Stomach (tissue), 9 donors: ENCODE measurements around the gene NFATC1. TPM values are rescaled to one million over a fixed set of nuclear protein-coding genes. Genes with fewer than 3 reads are reported as not detected.

Experiments used
- DNase-seq, 2 donors: peaks; one replicate each; pipeline versions ENCODE4 v3.0.0 to v3.0.0-alpha.2; 2013 to 2019
- H3K27ac ChIP-seq, 5 donors: fragments of 200-600 bp in 4 of 5; sonication (generic) in 4 of 5; one replicate each; pipeline ENCODE4 v1.5.1; 2013 to 2019; ENCODE audit warnings: mild to moderate bottlenecking in 1 of 5, moderate library complexity in 1 of 5
- H3K27me3 ChIP-seq, 3 donors: fragments of 200-600 bp; sonication (generic); one replicate each; pipeline ENCODE4 v1.5.1; 2017 to 2019; ENCODE audit warnings: mixed run types in 1 of 3
- H3K36me3 ChIP-seq, 4 donors: fragments of 200-600 bp; sonication (generic); 1 replicate in 3 of 4; 2 replicates in 1 of 4; pipeline ENCODE4 v1.5.1; 2016 to 2019
- H3K4me1 ChIP-seq, 4 donors: fragments of 200-600 bp; sonication (generic); one replicate each; pipeline ENCODE4 v1.5.1; 2016 to 2019
- H3K4me3 ChIP-seq, 4 donors: fragments of 200-600 bp; sonication (generic) in 3 of 4; one replicate each; pipeline ENCODE4 v1.5.1; 2016 to 2019; ENCODE audit warnings: mild to moderate bottlenecking in 1 of 4
- H3K9me3 ChIP-seq, 4 donors: fragments of 200-600 bp; sonication (generic); one replicate each; pipeline ENCODE4 v1.5.1; 2016 to 2019
- EP300 ChIP-seq: sonication (generic); formaldehyde crosslinking; IDR thresholded peaks from one replicate; pipeline ENCODE4 v1.6.1; 2017; ENCODE audit warnings: antibody characterized with exemption
- POLR2A ChIP-seq, 4 donors: fragments of 450-650 bp; IDR thresholded peaks; one replicate each; pipeline ENCODE4 v1.6.1; 2016; ENCODE audit warnings: antibody characterized with exemption in 4 of 4, control low read depth in 2 of 4, mild to moderate bottlenecking in 1 of 4, moderate library complexity in 1 of 4
- POLR2AphosphoS5 ChIP-seq, 3 donors: sonication (generic); formaldehyde crosslinking; IDR thresholded peaks; one replicate each; pipeline ENCODE4 v1.6.1; 2016; ENCODE audit warnings: antibody characterized with exemption in 3 of 3
- WGBS, 5 donors: extraction: QIAGEN DNeasy Blood & Tissue Kit in 3 of 5; methylation state at CpG; one replicate each; pipeline versions ENCODE4 v1.1.5 to v1.1.7; 2013 to 2018; 5-methylcytosine and 5-hydroxymethylcytosine counted together
- intact Hi-C: fragments of 100-400 bp; cut with DNase I; formaldehyde crosslinking; loops from one replicate; pipeline ENCODE4 v1.15.1; 2023; ENCODE audit warnings: low total_unique reads
- polyA plus RNA-seq, 3 donors: library from polyadenylated mRNA; stranded (reverse); fragments of 200-250 nt; gene quantifications; one replicate each; pipeline ENCODE4 v1.2.3, GENCODE V29; 2013
- total RNA-seq, 5 donors: library from RNA; depleted of rRNA; stranded (reverse); fragments of >200 nt; gene quantifications; one replicate each; pipeline versions ENCODE4 v1.1.0 to v1.2.3, GENCODE V29; 2014 to 2016
- TF ChIP-seq, protein P1 (sequence below), 7 experiments: fragments of 450-650 bp in 4 of 7; fragments of 200-600 bp in 3 of 7; sonication (generic) in 3 of 7; IDR thresholded peaks; one replicate each; pipeline ENCODE4 v1.5.1; 2016 to 2019; ENCODE audit warnings: antibody characterized with exemption in 7 of 7, control low read depth in 2 of 7, mild to moderate bottlenecking in 1 of 7
- donor health status: healthy with polysubstance abuse.
- donor health status: Bipolar disorder and iron deficiency.
- donor health status: healthy.

The NFATC1 gene
- total and polyA plus RNA-seq, 8 donors, result 2.6 to 14.0 (median 6.1) TPM

DNA sequence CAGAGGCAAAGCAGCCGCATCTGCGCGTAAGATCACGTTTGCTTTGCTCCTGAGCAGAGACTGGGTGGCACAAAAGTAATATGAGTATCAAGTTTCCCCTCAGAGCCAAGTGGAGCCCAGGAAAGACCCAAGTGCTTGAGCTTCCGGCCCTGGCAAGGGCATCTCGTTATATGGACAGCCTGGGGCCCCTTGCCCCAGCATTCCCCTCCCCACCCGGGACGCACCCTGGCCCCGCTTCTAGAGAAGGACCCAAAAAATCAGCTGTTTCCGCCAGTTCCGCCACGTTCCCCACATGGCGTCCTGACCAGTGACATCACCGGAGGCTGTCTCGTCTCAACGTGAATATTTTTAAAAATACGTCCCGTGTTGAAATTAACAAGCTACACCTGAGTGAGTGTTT lies 135.1 kb downstream of the NFATC1 start:
- peaks cover 6 to 15% (median 11%) of the 10 kb centered on the region in 4 donors for H3K4me1 ChIP-seq
- peaks cover 0 to 15% (median 7%) of the 10 kb centered on the region in 4 donors for H3K36me3 ChIP-seq
- H3K9me3 ChIP-seq, result no peaks in the 10 kb centered on the region
- 90 to 94% (median 92%) methylated on average over 18 of the region's 18 CpGs for WGBS, 5 donors
- no peak overlapping the region for H3K4me3 ChIP-seq
- no peak overlapping the region for H3K27ac ChIP-seq
- no peak for DNase-seq
- peaks cover 0 to 44% (median 0%) of the 10 kb centered on the region in 3 donors for H3K27me3 ChIP-seq
- intact Hi-C loops, result no loop called here
- TF ChIP-seq, protein P1, sequence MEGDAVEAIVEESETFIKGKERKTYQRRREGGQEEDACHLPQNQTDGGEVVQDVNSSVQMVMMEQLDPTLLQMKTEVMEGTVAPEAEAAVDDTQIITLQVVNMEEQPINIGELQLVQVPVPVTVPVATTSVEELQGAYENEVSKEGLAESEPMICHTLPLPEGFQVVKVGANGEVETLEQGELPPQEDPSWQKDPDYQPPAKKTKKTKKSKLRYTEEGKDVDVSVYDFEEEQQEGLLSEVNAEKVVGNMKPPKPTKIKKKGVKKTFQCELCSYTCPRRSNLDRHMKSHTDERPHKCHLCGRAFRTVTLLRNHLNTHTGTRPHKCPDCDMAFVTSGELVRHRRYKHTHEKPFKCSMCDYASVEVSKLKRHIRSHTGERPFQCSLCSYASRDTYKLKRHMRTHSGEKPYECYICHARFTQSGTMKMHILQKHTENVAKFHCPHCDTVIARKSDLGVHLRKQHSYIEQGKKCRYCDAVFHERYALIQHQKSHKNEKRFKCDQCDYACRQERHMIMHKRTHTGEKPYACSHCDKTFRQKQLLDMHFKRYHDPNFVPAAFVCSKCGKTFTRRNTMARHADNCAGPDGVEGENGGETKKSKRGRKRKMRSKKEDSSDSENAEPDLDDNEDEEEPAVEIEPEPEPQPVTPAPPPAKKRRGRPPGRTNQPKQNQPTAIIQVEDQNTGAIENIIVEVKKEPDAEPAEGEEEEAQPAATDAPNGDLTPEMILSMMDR (IDR thresholded peaks at IDR 0.05), result no peak
- TF ChIP-seq POLR2A (IDR thresholded peaks at IDR 0.05), result no peak

DNA sequence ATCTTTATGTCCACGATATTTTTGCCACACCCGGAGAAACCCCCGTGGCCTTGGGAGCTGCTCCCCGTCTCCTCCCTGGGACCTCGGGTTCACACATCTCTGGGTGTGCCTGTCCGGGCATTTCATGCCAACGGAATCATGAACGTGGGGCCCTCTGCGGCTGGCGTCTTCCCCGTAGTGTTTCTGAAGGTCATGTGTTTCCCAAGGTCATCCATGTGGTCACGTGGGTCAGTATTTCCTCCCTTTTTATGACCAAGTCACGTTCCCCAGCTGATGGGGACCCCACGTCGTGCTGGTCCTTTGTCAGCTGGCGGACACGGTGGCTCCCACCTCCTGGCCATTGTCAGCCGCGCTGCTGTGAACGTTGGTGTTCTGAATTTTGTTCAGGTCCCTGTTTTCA lies 135.7 kb downstream of the NFATC1 start:
- Histone ChIP-seq H3K4me3 (no peak overlapping the region), H3K36me3 (peaks cover 0 to 15% (median 7%) of the 10 kb centered on the region in 4 donors), H3K27ac (no peak overlapping the region), H3K9me3 (no peaks in the 10 kb centered on the region), H3K27me3 (peaks cover 0 to 44% (median 0%) of the 10 kb centered on the region in 3 donors), H3K4me1 (peaks cover under 1 to 9% (median 5%) of the 10 kb centered on the region in 4 donors)
- DNase-seq, result no peak
- TF ChIP-seq POLR2AphosphoS5 (IDR thresholded peaks at IDR 0.05), result no peak
- TF ChIP-seq, protein P1 (IDR thresholded peaks at IDR 0.05), result no peak
- intact Hi-C loops, result no loop called here
- 74 to 86% (median 80%) methylated on average over 20 of the region's 20 CpGs for WGBS, 5 donors

DNA sequence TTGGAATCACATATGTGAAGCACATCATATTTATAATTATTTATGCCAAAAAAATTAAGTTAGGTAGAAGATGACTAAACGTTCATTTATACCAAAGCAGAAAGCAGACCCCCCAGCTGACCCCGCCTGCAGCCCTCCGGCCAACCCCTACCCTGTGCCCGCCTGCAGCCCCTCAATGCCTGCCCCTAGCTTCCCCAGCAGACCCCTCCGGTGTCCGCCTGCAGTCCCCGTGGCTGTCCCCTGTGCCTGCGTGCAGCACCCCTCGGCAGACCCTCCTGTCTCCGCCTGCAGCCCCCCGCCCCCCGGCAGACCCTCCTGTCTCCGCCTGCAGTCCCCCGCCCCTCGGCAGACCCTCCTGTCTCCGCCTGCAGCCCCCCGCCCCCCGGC lies 136.2 kb downstream of the NFATC1 start:
- Histone ChIP-seq H3K27ac (no peak overlapping the region), H3K4me3 (no peak overlapping the region), H3K9me3 (no peaks in the 10 kb centered on the region), H3K27me3 (peaks cover 0 to 44% (median 0%) of the 10 kb centered on the region in 3 donors), H3K4me1 (peaks cover 0 to 8% (median 3%) of the 10 kb centered on the region in 4 donors), H3K36me3 (peaks cover 0 to 15% (median 7%) of the 10 kb centered on the region in 4 donors)
- no peak for DNase-seq
- intact Hi-C loops, result no loop called here
- 40 to 67% (median 60%) methylated on average over 9 to 16 of the region's 18 CpGs for WGBS, 5 donors
- no peak for TF ChIP-seq POLR2A (IDR thresholded peaks at IDR 0.05)
- TF ChIP-seq, protein P1 (IDR thresholded peaks at IDR 0.05), result no peak
- TF ChIP-seq EP300, result no peak
- no peak for TF ChIP-seq POLR2AphosphoS5 (IDR thresholded peaks at IDR 0.05)

DNA sequence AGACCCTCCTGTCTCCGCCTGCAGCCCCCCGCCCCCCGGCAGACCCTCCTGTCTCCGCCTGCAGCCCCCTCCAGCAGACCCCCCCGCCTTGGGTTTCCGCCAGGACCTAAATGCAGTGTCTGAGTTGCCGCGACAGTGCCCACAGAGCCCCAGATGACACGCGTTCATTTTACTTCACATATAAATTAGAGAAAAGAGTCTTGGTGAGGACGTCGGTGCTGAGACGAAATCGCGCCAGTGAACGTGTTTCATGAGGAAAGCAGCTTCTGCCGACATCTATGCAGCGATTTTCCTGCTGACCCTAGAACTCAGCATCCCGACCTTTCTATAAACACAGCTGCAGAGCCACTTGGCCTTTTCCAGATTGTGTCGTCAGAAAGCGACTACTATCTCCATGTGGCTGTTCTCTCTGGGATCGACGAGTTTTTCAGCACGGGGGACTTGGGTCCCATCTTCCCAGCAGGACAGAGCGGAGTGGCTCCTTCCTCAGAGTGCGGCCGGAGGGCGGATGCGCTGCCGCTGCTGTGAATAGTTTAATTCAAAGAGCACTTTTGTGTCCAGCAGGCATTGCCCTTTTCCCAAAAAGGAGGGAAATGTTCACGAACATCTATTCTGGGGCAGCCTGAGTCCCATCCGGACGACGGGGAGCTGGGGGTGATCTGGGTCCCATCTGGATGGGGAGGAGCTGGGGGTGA lies 136.7 kb downstream of the NFATC1 start:
- 27 to 52% (median 46%) methylated on average over 19 to 34 of the region's 34 CpGs for WGBS, 5 donors
- DNase-seq, result no peak
- intact Hi-C loops, result no loop called here
- TF ChIP-seq POLR2A (IDR thresholded peaks at IDR 0.05) (no peak), POLR2AphosphoS5 (IDR thresholded peaks at IDR 0.05) (no peak), EP300 (no peak)
- TF ChIP-seq, protein P1 (IDR thresholded peaks at IDR 0.05), result no peak
- peaks cover 0 to 8% (median 3%) of the 10 kb centered on the region in 4 donors for H3K4me1 ChIP-seq
- no peak overlapping the region for H3K27ac ChIP-seq
- H3K9me3 ChIP-seq, result peaks cover 0 to 2% (median under 1%) of the 10 kb centered on the region in 4 donors
- peaks cover 0 to 14% (median 6%) of the 10 kb centered on the region in 4 donors for H3K36me3 ChIP-seq
- H3K4me3 ChIP-seq, result no peak overlapping the region
- peaks cover 0 to 44% (median 0%) of the 10 kb centered on the region in 3 donors for H3K27me3 ChIP-seq
